Measurements from ENCODE around the gene LRRN1.

The LRRN1 gene

DNA sequence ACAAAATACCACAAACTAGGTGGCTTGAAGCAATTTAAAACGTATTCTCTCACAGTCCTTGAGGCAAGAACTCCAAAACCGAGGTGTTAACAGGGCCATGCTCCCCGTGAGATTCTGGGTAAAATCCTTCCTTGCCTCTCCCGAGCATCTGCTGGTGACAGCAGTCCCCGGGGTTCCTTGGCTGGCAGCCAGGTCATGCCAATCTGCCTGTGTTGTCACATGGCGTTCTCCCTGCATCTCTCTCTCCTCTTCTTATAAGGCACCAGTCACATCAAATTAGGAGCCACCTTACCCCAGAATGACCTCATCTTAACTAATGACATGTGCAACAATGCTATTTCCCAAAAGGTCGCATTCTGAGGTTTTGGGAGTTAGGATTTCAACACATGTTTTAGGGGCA lies 26.3 kb upstream of the LRRN1 start:
- no peaks in the 10 kb centered on the region for H3K4me1 ChIP-seq (ENCODE audit: control extremely low read depth in 1 of 4, control insufficient read depth in 4 of 4, insufficient read depth in 4 of 4, low read length in 3 of 4)
- H3K36me3 ChIP-seq (ENCODE audit: control insufficient read depth in 4 of 4, insufficient read depth in 4 of 4, low read length in 3 of 4): no peaks in the 10 kb centered on the region
- ChIA-PET CTCF (interaction anchor here (0.6 kb wide), 1 partner anchor 15 kb away, joined by 3 read pairs; no protein-coding TSS in a partner anchor), POLR2A (no interaction called here)
- H3K27me3 ChIP-seq (replicated peaks in 2 of 5; ENCODE audit: control insufficient read depth in 4 of 5, insufficient read depth in 5 of 5, low read length in 4 of 5): no peaks in the 10 kb centered on the region
- no peak overlapping the region for H3K4me3 ChIP-seq (ENCODE audit: control insufficient read depth in 1 of 7, extremely low read depth in 1 of 7, insufficient read depth in 4 of 7, low read depth in 2 of 7, low read length in 6 of 7)
- H3K27ac ChIP-seq (ENCODE audit: insufficient read depth in 1 of 2, low read depth in 1 of 2, low read length in 2 of 2, poor library complexity in 1 of 2, severe bottlenecking in 2 of 2): no peak overlapping the region
- WGBS (ENCODE audit: insufficient coverage): 98% methylated on average over 7 of the region's 7 CpGs
- no peak for DNase-seq
- H3K9me3 ChIP-seq (ENCODE audit: control extremely low read depth in 1 of 5, control insufficient read depth in 4 of 5, insufficient read depth in 2 of 5, low read depth in 1 of 5, low read length in 4 of 5): peaks cover 3 to 20% (median 7%) of the 10 kb centered on the region in 5 experiments

DNA sequence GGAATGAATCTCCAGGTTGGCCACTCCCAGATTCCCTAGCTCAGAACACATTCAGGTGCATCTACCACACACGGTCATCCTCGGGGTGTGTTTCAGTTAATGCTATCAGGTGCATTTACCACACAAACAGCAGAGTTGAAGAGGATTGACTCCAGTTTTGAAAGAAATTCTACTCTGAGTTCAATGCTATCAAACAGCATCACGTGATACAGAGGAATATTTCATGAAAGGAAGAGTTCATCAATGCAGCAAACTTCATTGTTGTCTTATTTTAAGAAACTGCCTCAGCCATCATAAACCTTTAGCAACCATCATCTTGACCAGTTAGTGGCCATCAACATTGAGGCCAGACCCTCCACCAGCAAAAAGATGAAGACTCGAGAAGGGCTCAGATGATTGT lies 22.6 kb upstream of the LRRN1 start:
- H3K27me3 ChIP-seq (replicated peaks in 2 of 5; ENCODE audit: control insufficient read depth in 4 of 5, insufficient read depth in 5 of 5, low read length in 4 of 5): no peaks in the 10 kb centered on the region
- DNase-seq: no peak
- no peak overlapping the region for H3K4me3 ChIP-seq (ENCODE audit: control insufficient read depth in 1 of 7, extremely low read depth in 1 of 7, insufficient read depth in 4 of 7, low read depth in 2 of 7, low read length in 6 of 7)
- WGBS (ENCODE audit: insufficient coverage): 100% methylated on average over 2 of the region's 4 CpGs
- H3K27ac ChIP-seq (ENCODE audit: insufficient read depth in 1 of 2, low read depth in 1 of 2, low read length in 2 of 2, poor library complexity in 1 of 2, severe bottlenecking in 2 of 2): no peak overlapping the region
- peaks cover 3 to 20% (median 7%) of the 10 kb centered on the region in 5 experiments for H3K9me3 ChIP-seq (ENCODE audit: control extremely low read depth in 1 of 5, control insufficient read depth in 4 of 5, insufficient read depth in 2 of 5, low read depth in 1 of 5, low read length in 4 of 5)
- POLR2A ChIA-PET: no interaction called here
- no peaks in the 10 kb centered on the region for H3K4me1 ChIP-seq (ENCODE audit: control extremely low read depth in 1 of 4, control insufficient read depth in 4 of 4, insufficient read depth in 4 of 4, low read length in 3 of 4)
- CTCF ChIA-PET: no interaction called here
- H3K36me3 ChIP-seq (ENCODE audit: control insufficient read depth in 4 of 4, insufficient read depth in 4 of 4, low read length in 3 of 4): no peaks in the 10 kb centered on the region

DNA sequence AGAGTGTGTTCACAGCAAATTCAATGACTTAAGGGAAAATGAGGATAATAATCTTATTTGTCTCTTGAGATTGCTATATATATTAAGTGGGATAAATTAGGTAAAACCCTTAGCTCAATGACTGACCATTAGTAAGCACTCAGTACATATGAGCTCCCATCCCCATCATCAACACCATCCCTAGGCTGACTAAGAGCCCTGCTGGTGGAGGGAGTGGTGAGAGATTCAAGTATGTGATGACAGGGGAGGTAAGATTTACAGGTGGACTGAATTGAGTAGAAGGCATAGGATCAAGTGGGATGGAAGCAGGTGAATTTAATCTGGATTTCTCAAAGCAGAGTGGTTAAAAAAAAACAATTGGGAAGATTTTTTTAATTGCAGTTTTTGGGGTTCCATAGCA lies 21.0 kb upstream of the LRRN1 start:
- no peak for DNase-seq

DNA sequence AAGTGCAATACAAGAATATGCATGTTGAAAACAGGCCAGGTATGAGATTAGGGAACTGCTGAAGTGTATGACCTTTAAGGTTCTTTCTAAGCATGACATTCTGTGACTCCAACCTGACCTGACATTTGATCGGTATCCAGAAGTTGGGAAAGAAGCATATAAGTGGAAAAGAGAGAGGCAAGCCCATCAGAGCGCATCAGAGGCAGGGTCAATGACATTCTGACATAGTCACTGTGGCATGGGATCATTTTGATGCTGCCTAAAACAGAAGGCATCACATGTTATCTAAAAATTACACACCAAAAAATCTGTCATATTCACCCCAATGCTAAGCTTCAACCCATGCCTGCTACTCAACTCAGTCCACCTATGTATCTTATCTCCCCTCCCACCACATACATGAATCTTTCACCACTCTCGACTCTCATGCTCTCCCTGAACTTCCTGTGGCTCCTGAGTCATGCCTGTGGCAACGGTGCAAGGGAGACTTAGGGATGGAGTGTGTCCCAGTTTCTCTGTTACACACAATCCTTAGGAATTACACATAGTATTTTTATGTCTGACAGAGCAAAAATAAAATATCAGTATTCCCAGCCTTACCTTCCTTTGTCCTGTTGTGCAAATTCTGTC lies 20.5 kb upstream of the LRRN1 start:
- no peak for DNase-seq
- 79% methylated on average over 3 of the region's 4 CpGs for WGBS (ENCODE audit: insufficient coverage)
- no peaks in the 10 kb centered on the region for H3K36me3 ChIP-seq (ENCODE audit: control insufficient read depth in 4 of 4, insufficient read depth in 4 of 4, low read length in 3 of 4)
- ChIA-PET POLR2A (no interaction called here), CTCF (interaction anchor here (1.2 kb wide), 1 partner anchor 10 kb away, joined by 3 read pairs; no protein-coding TSS in a partner anchor)
- peaks cover 3 to 20% (median 7%) of the 10 kb centered on the region in 5 experiments for H3K9me3 ChIP-seq (ENCODE audit: control extremely low read depth in 1 of 5, control insufficient read depth in 4 of 5, insufficient read depth in 2 of 5, low read depth in 1 of 5, low read length in 4 of 5)
- H3K27me3 ChIP-seq (replicated peaks in 2 of 5; ENCODE audit: control insufficient read depth in 4 of 5, insufficient read depth in 5 of 5, low read length in 4 of 5): no peaks in the 10 kb centered on the region
- H3K4me3 ChIP-seq (ENCODE audit: control insufficient read depth in 1 of 7, extremely low read depth in 1 of 7, insufficient read depth in 4 of 7, low read depth in 2 of 7, low read length in 6 of 7): no peak overlapping the region
- no peaks in the 10 kb centered on the region for H3K4me1 ChIP-seq (ENCODE audit: control extremely low read depth in 1 of 4, control insufficient read depth in 4 of 4, insufficient read depth in 4 of 4, low read length in 3 of 4)
- H3K27ac ChIP-seq (ENCODE audit: insufficient read depth in 1 of 2, low read depth in 1 of 2, low read length in 2 of 2, poor library complexity in 1 of 2, severe bottlenecking in 2 of 2): no peak overlapping the region

More for the DNA sequence above, 21.0 kb upstream of the LRRN1 start:
- Histone ChIP-seq H3K27ac (ENCODE audit: insufficient read depth in 1 of 2, low read depth in 1 of 2, low read length in 2 of 2, poor library complexity in 1 of 2, severe bottlenecking in 2 of 2) (no peak overlapping the region), H3K4me1 (ENCODE audit: control extremely low read depth in 1 of 4, control insufficient read depth in 4 of 4, insufficient read depth in 4 of 4, low read length in 3 of 4) (no peaks in the 10 kb centered on the region), H3K27me3 (replicated peaks in 2 of 5; ENCODE audit: control insufficient read depth in 4 of 5, insufficient read depth in 5 of 5, low read length in 4 of 5) (no peaks in the 10 kb centered on the region), H3K4me3 (ENCODE audit: control insufficient read depth in 1 of 7, extremely low read depth in 1 of 7, insufficient read depth in 4 of 7, low read depth in 2 of 7, low read length in 6 of 7) (no peak overlapping the region), H3K36me3 (ENCODE audit: control insufficient read depth in 4 of 4, insufficient read depth in 4 of 4, low read length in 3 of 4) (no peaks in the 10 kb centered on the region), H3K9me3 (ENCODE audit: control extremely low read depth in 1 of 5, control insufficient read depth in 4 of 5, insufficient read depth in 2 of 5, low read depth in 1 of 5, low read length in 4 of 5) (peaks cover 3 to 20% (median 7%) of the 10 kb centered on the region in 5 experiments)
- CTCF ChIA-PET: no interaction called here
- POLR2A ChIA-PET: no interaction called here

DNA sequence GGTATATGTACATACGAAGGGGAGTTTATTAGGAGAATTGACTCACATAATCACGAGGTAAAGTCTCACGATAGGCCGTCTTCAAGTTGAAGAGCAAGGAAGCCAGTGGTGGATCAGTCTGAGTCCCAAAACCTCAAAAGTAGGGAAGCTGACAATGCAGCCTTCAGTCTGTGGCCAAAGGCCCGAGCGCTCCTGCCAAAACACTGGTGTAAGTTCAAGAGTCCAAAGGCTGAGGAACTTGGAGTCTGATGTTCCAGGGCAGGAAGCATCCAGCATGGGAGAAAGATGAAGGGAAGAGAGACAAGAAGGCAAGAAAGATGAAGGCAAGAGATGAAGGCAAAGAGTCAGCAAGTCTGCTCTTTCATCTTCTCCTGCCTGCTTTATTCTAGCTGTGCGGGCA lies 16.8 kb upstream of the LRRN1 start:
- ChIA-PET POLR2A (no interaction called here), CTCF (no interaction called here)
- WGBS (ENCODE audit: insufficient coverage): 70% methylated on average over 7 of the region's 7 CpGs
- DNase-seq: no peak
- H3K36me3 ChIP-seq (ENCODE audit: control insufficient read depth in 4 of 4, insufficient read depth in 4 of 4, low read length in 3 of 4): no peaks in the 10 kb centered on the region
- H3K4me3 ChIP-seq (ENCODE audit: control insufficient read depth in 1 of 7, extremely low read depth in 1 of 7, insufficient read depth in 4 of 7, low read depth in 2 of 7, low read length in 6 of 7): no peak overlapping the region
- no peaks in the 10 kb centered on the region for H3K4me1 ChIP-seq (ENCODE audit: control extremely low read depth in 1 of 4, control insufficient read depth in 4 of 4, insufficient read depth in 4 of 4, low read length in 3 of 4)
- no peaks in the 10 kb centered on the region for H3K9me3 ChIP-seq (ENCODE audit: control extremely low read depth in 1 of 5, control insufficient read depth in 4 of 5, insufficient read depth in 2 of 5, low read depth in 1 of 5, low read length in 4 of 5)
- no peak overlapping the region for H3K27ac ChIP-seq (ENCODE audit: insufficient read depth in 1 of 2, low read depth in 1 of 2, low read length in 2 of 2, poor library complexity in 1 of 2, severe bottlenecking in 2 of 2)
- H3K27me3 ChIP-seq (replicated peaks in 2 of 5; ENCODE audit: control insufficient read depth in 4 of 5, insufficient read depth in 5 of 5, low read length in 4 of 5): no peaks in the 10 kb centered on the region

DNA sequence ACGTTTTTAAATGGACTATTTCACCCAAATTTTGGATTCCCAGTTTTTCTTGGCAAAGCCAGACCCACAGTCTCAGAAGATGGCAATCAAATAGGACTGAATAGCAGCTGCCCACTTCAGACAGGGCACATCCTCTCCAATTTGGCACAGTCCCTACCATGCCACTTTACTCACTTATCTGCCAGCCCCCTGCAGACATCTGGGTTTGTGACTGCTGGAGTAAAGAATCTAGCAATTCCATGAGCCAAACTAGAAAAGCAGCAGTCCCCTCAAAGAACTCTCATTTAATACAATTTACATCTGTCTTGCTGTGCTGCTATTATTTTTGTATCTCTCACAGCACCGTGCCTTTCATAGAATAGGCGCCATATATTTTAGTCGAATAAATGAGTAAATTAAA lies 16.0 kb upstream of the LRRN1 start:
- CTCF ChIA-PET: no interaction called here
- DNase-seq: no peak
- H3K27me3 ChIP-seq (replicated peaks in 2 of 5; ENCODE audit: control insufficient read depth in 4 of 5, insufficient read depth in 5 of 5, low read length in 4 of 5): no peaks in the 10 kb centered on the region
- POLR2A ChIA-PET: no interaction called here
- no peak overlapping the region for H3K4me3 ChIP-seq (ENCODE audit: control insufficient read depth in 1 of 7, extremely low read depth in 1 of 7, insufficient read depth in 4 of 7, low read depth in 2 of 7, low read length in 6 of 7)
- WGBS (ENCODE audit: insufficient coverage): 94% methylated on average over 4 of the region's 4 CpGs
- H3K9me3 ChIP-seq (ENCODE audit: control extremely low read depth in 1 of 5, control insufficient read depth in 4 of 5, insufficient read depth in 2 of 5, low read depth in 1 of 5, low read length in 4 of 5): no peaks in the 10 kb centered on the region
- H3K27ac ChIP-seq (ENCODE audit: insufficient read depth in 1 of 2, low read depth in 1 of 2, low read length in 2 of 2, poor library complexity in 1 of 2, severe bottlenecking in 2 of 2): no peak overlapping the region
- no peaks in the 10 kb centered on the region for H3K36me3 ChIP-seq (ENCODE audit: control insufficient read depth in 4 of 4, insufficient read depth in 4 of 4, low read length in 3 of 4)
- H3K4me1 ChIP-seq (ENCODE audit: control extremely low read depth in 1 of 4, control insufficient read depth in 4 of 4, insufficient read depth in 4 of 4, low read length in 3 of 4): no peaks in the 10 kb centered on the region

DNA sequence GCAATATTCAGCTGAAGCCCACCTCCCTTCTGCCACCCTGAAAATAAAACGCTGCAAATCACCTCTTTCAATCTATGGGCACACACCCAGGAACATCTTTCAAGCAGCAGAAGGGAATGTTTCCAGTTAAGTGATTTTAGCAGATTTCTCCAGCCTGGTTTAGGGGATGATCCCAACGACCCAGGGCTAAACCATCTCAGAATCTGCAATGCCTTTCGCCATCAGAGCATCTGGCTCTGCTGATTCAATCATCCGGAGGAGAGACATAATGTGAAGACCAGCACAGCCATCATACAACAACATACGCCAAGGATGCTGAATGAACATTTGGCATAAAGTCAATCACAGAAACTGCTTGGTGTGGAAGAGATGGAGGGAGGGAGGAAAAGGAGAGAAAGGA lies 15.5 kb upstream of the LRRN1 start:
- Histone ChIP-seq H3K4me3 (ENCODE audit: control insufficient read depth in 1 of 7, extremely low read depth in 1 of 7, insufficient read depth in 4 of 7, low read depth in 2 of 7, low read length in 6 of 7) (no peak overlapping the region), H3K36me3 (ENCODE audit: control insufficient read depth in 4 of 4, insufficient read depth in 4 of 4, low read length in 3 of 4) (no peaks in the 10 kb centered on the region), H3K27me3 (replicated peaks in 2 of 5; ENCODE audit: control insufficient read depth in 4 of 5, insufficient read depth in 5 of 5, low read length in 4 of 5) (no peaks in the 10 kb centered on the region), H3K9me3 (ENCODE audit: control extremely low read depth in 1 of 5, control insufficient read depth in 4 of 5, insufficient read depth in 2 of 5, low read depth in 1 of 5, low read length in 4 of 5) (no peaks in the 10 kb centered on the region), H3K4me1 (ENCODE audit: control extremely low read depth in 1 of 4, control insufficient read depth in 4 of 4, insufficient read depth in 4 of 4, low read length in 3 of 4) (no peaks in the 10 kb centered on the region), H3K27ac (ENCODE audit: insufficient read depth in 1 of 2, low read depth in 1 of 2, low read length in 2 of 2, poor library complexity in 1 of 2, severe bottlenecking in 2 of 2) (no peak overlapping the region)
- ChIA-PET POLR2A (no interaction called here), CTCF (no interaction called here)
- 96% methylated on average over 3 of the region's 5 CpGs for WGBS (ENCODE audit: insufficient coverage)
- DNase-seq: no peak
